Measurements from ENCODE around the gene SPACA4.
"Not testable (repeated sequence)": the region's sequence is repeated elsewhere in the genome, so short reads cannot be mapped to it uniquely, and the experiment has no call there.

The SPACA4 gene

GRCh38 chr19:48618278-48618915 lies 11.9 kb downstream of the SPACA4 start:
- no peak for DNase-seq (ENCODE audit: low read depth in 2 of 2)

- DNase-seq (ENCODE audit: low read depth in 2 of 2), result peak; percentile 93
These were observed 12.6 kb downstream of the SPACA4 start, which contains the start of the genes RPL18 and SPHK2 for GRCh38 chr19:48618916-48619691. Gene RPL18 (minus strand): TSS chr19:48619178. CDS start chr19:48619143, 35 bp downstream. Gene SPHK2 (plus strand): TSS chr19:48619506. CDS start chr19:48620515, 1,009 bp downstream.

DNA sequence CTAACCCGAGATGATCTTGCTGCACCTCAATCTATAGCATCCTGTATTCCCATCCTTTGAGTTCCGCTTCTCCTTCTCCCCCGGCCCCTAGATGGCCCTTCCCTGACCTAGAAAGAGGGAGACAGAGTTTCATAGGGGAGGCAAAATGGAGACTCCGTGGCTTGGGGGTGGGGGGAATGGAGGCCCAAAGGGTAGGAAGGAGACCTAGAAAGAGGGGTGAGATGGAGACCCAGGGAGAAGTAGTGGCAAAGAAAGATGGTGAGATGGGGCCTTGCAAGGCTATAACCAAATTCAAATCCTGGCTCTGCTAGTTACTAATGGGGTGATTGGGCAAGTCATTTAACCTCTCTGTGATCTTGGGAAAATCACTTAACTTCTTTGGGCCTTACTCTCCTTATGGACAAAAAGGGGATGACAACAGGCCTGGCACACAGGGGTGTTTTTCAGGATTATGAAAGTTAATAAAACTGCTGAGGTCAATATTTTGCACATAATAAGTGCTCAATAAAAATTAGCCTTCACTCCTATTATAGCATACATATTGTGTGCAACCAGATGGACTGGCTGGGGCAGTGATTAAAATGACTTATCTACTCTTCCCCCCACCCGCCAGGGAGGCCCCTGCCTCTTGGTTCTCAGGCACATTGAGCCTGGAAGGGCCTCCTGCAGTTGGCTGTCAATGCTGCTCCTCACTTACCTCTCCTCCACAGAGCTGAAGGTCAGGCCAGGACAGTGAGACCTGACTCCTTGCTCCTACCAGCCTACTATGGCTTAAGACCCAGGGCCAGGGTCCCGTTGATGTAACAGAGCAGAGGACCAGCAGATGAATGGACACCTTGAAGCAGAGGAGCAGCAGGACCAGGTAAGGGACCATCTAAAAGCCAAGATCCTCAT lies 13.4 kb downstream of the SPACA4 start:
- no peak for DNase-seq (ENCODE audit: low read depth in 2 of 2)

DNA sequence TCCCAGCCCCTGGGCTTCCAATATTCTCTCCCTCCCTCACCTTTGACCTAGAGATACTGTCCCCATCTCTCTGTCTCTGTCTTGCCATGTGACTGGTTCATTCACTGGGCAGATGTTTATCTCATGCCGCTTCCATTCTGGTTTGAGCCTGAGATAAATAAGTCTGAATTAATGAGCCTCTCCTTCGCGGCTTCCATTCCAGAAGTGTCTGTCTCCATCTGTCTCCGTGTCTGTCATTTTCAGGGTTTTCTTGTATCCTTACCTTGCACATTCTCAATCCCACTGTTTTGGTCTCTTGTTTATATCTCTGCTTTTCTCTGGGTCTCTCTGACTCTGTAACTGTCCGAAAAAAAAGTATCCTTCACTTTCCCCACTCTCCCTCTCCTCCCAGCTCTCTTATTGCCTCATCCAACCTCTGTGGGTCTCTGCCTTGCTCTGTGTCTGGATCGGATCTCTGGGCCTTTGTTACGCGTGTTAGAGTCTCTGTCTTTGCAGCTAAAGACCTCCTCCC lies 17.1 kb downstream of the SPACA4 start:
- DNase-seq (ENCODE audit: low read depth in 2 of 2), result no peak

- peak; percentile 93 to 98 for DNase-seq (ENCODE audit: low read depth in 2 of 2)
These were observed 17.6 kb downstream of the SPACA4 start for GRCh38 chr19:48624067-48624594.

DNA sequence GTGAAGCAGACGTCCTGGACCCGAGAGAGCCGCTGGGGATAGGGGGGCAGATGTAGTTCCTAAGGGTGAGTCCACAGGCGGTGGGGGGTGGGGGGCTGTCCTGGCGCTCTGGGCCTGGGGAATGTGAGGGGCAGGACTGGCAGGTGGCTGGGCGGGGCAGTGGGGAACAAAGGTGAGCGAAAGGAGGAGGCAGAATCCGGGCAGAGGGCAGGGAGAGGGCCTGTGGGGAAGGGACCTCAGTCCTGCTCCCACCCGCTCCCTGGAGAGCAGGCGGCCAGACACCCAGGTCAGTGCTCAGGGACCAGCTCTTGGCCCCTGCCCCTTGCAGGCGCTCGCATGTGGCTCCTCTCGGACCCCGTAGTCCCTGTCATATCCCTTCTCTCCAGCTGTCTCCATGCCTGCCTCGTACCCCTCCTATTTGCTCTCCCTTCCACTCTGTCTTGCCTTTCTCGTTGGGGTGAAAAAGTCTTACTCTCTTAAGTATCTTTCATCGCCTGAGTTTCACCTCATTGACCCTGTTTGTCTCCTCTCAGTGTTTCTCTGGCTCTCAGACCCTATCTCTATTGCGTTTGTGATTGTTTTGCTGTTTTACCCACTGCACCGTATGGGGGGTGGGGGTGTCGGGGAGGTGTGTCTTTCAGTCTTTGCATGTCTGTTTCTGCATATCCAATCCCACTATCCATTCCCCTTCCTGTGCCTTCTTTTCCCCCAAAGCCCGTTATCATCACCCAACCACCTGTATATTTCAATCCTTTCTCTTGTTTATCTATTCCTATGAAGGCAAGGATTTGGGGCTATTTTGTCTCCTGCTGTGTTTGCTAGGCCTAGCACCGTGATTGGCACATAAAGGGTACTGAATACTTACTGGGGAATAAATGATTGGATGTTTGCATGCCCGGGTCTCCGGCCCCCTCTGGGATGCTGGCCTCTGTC lies 18.5 kb downstream of the SPACA4 start:
- no peak for DNase-seq (ENCODE audit: low read depth in 2 of 2)

- no peak for DNase-seq (ENCODE audit: low read depth in 2 of 2)
These were observed 19.4 kb downstream of the SPACA4 start for GRCh38 chr19:48625891-48626327.

GRCh38 chr19:48627201-48627864 lies 20.8 kb downstream of the SPACA4 start:
- DNase-seq (ENCODE audit: low read depth in 2 of 2), result no peak

DNA sequence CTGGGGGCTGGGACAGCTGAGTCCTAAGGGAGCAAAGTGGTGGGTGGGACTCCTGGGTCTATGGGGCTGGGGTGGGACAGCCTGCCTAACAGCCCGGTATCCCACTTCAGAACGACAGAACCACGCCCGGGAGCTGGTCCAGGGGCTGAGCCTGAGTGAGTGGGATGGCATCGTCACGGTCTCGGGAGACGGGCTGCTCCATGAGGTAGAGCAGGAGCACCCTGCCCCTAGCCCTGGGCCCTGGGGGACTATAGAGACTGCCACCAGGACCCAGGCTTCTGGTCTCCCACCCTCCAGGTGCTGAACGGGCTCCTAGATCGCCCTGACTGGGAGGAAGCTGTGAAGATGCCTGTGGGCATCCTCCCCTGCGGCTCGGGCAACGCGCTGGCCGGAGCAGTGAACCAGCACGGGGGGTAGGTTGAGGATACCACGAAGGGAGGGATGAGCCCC lies 21.3 kb downstream of the SPACA4 start:
- no peak for DNase-seq (ENCODE audit: low read depth in 2 of 2)

- no peak for DNase-seq (ENCODE audit: low read depth in 2 of 2)
These were observed 22.1 kb downstream of the SPACA4 start for GRCh38 chr19:48628486-48629296.

DNA sequence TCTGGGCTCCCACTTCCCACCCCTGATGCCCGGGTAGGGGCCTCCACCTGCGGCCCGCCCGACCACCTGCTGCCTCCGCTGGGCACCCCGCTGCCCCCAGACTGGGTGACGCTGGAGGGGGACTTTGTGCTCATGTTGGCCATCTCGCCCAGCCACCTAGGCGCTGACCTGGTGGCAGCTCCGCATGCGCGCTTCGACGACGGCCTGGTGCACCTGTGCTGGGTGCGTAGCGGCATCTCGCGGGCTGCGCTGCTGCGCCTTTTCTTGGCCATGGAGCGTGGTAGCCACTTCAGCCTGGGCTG lies 22.7 kb downstream of the SPACA4 start:
- DNase-seq (ENCODE audit: low read depth in 2 of 2), result no peak

DNA sequence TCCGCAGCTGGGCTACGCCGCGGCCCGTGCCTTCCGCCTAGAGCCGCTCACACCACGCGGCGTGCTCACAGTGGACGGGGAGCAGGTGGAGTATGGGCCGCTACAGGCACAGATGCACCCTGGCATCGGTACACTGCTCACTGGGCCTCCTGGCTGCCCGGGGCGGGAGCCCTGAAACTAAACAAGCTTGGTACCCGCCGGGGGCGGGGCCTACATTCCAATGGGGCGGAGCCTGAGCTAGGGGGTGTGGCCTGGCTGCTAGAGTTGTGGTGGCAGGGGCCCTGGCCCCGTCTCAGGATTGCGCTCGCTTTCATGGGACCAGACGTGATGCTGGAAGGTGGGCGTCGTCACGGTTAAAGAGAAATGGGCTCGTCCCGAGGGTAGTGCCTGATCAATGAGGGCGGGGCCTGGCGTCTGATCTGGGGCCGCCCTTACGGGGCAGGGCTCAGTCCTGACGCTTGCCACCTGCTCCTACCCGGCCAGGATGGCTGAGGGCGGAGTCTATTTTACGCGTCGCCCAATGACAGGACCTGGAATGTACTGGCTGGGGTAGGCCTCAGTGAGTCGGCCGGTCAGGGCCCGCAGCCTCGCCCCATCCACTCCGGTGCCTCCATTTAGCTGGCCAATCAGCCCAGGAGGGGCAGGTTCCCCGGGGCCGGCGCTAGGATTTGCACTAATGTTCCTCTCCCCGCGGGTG lies 23.2 kb downstream of the SPACA4 start:
- no peak for DNase-seq (ENCODE audit: low read depth in 2 of 2)

GRCh38 chr19:48630296-48631063 lies 23.9 kb downstream of the SPACA4 start:
- no peak for DNase-seq (ENCODE audit: low read depth in 2 of 2)

DNA sequence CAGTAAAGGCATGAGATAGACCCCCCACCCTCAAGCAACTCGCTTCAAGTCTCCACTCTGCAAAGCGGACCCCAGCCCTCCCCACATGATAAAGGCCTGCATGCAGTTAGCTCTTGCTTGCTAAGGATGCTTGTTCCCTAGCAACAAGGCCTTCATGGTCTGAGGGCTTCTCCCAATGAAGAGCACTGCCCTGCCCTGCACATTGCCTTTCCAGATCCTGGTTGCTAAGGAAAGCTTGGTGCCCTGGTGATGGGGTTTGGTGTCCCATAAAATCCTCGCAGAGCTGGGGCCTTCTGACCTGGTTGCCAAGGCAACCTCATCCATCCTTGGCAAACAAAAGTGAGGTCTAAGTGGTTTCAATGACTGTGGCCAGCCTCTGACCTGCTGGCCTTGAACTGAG lies 24.7 kb downstream of the SPACA4 start:
- DNase-seq (ENCODE audit: low read depth in 2 of 2), result no peak

GRCh38 chr19:48632286-48632685 lies 25.7 kb downstream of the SPACA4 start:
- DNase-seq (ENCODE audit: low read depth in 2 of 2), result not testable (repeated sequence)

- DNase-seq (ENCODE audit: low read depth in 2 of 2), result no peak
These were observed 26.2 kb downstream of the SPACA4 start for GRCh38 chr19:48632692-48633147.

DNA sequence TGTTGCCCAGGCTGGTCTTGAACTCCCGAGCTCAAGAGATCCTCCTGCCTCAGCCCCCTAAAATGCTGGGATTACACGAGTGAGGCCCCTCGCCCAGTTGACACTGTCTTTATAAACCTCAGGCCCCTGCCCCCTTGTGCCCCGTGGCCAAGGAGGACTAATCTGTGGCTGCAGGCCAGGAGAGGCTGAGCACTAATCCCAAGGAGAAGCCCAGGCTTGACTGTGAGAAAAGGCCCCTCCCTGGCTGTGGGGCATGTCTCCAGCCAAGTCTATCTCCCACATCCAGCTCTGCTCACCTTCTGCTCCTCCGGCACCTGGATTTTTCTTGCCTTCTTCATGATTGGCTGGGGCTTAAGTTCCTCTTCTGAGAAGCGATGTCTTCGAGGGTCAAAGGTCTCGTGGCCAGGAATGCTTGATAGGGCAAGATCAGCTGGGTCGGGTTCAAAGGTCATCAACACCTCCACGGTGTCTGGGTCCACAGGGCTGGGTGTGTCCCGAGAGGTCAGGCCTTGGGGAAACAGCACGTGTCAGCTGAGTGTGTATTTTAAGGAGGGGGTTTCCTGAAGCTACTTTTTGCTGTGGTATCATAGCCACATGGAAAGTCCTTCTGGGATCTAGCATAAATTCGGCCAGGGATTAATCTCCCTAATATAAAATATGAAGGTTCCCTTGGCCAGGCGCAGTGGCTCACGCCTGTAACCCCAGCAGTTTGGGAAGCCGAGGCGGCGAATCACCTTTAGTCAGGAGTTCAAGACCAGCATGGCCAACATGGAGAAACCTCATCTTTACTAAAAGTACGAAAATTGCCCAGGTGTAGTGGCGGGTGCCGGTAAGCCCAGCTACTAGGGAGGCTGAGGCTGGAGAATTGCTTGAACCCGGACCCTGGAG lies 26.9 kb downstream of the SPACA4 start:
- no peak for DNase-seq (ENCODE audit: low read depth in 2 of 2)
